Stomach (tissue), 9 donors: ENCODE data around the gene EFCC1. TPM values are rescaled to one million over a fixed set of nuclear protein-coding genes. Genes with fewer than 3 reads are reported as not detected.
A peak's percentile ranks its signal among the peaks of the same experiment; 100 is the strongest.

Experiments used
- DNase-seq, 2 donors: peaks; one replicate each; pipeline versions ENCODE4 v3.0.0 to v3.0.0-alpha.2; 2013 to 2019
- H3K27ac ChIP-seq, 5 donors: fragments of 200-600 bp in 4 of 5; sonication (generic) in 4 of 5; one replicate each; pipeline ENCODE4 v1.5.1; 2013 to 2019; ENCODE audit warnings: mild to moderate bottlenecking in 1 of 5, moderate library complexity in 1 of 5
- H3K27me3 ChIP-seq, 3 donors: fragments of 200-600 bp; sonication (generic); one replicate each; pipeline ENCODE4 v1.5.1; 2017 to 2019; ENCODE audit warnings: mixed run types in 1 of 3
- H3K36me3 ChIP-seq, 4 donors: fragments of 200-600 bp; sonication (generic); 1 replicate in 3 of 4; 2 replicates in 1 of 4; pipeline ENCODE4 v1.5.1; 2016 to 2019
- H3K4me1 ChIP-seq, 4 donors: fragments of 200-600 bp; sonication (generic); one replicate each; pipeline ENCODE4 v1.5.1; 2016 to 2019
- H3K4me3 ChIP-seq, 4 donors: fragments of 200-600 bp; sonication (generic) in 3 of 4; one replicate each; pipeline ENCODE4 v1.5.1; 2016 to 2019; ENCODE audit warnings: mild to moderate bottlenecking in 1 of 4
- H3K9me3 ChIP-seq, 4 donors: fragments of 200-600 bp; sonication (generic); one replicate each; pipeline ENCODE4 v1.5.1; 2016 to 2019
- EP300 ChIP-seq: sonication (generic); formaldehyde crosslinking; IDR thresholded peaks from one replicate; pipeline ENCODE4 v1.6.1; 2017; ENCODE audit warnings: antibody characterized with exemption
- POLR2A ChIP-seq, 4 donors: fragments of 450-650 bp; IDR thresholded peaks; one replicate each; pipeline ENCODE4 v1.6.1; 2016; ENCODE audit warnings: antibody characterized with exemption in 4 of 4, control low read depth in 2 of 4, mild to moderate bottlenecking in 1 of 4, moderate library complexity in 1 of 4
- POLR2AphosphoS5 ChIP-seq, 3 donors: sonication (generic); formaldehyde crosslinking; IDR thresholded peaks; one replicate each; pipeline ENCODE4 v1.6.1; 2016; ENCODE audit warnings: antibody characterized with exemption in 3 of 3
- WGBS, 5 donors: extraction: QIAGEN DNeasy Blood & Tissue Kit in 3 of 5; methylation state at CpG; one replicate each; pipeline versions ENCODE4 v1.1.5 to v1.1.7; 2013 to 2018; 5-methylcytosine and 5-hydroxymethylcytosine counted together
- intact Hi-C: fragments of 100-400 bp; cut with DNase I; formaldehyde crosslinking; loops from one replicate; pipeline ENCODE4 v1.15.1; 2023; ENCODE audit warnings: low total_unique reads
- polyA plus RNA-seq, 3 donors: library from polyadenylated mRNA; stranded (reverse); fragments of 200-250 nt; gene quantifications; one replicate each; pipeline ENCODE4 v1.2.3, GENCODE V29; 2013
- total RNA-seq, 5 donors: library from RNA; depleted of rRNA; stranded (reverse); fragments of >200 nt; gene quantifications; one replicate each; pipeline versions ENCODE4 v1.1.0 to v1.2.3, GENCODE V29; 2014 to 2016
- TF ChIP-seq, protein P1 (sequence below), 7 experiments: fragments of 450-650 bp in 4 of 7; fragments of 200-600 bp in 3 of 7; sonication (generic) in 3 of 7; IDR thresholded peaks; one replicate each; pipeline ENCODE4 v1.5.1; 2016 to 2019; ENCODE audit warnings: antibody characterized with exemption in 7 of 7, control low read depth in 2 of 7, mild to moderate bottlenecking in 1 of 7
- donor health status: healthy with polysubstance abuse.
- donor health status: Bipolar disorder and iron deficiency.
- donor health status: healthy.

Gene EFCC1
- total and polyA plus RNA-seq, 8 donors = 1.0 to 13.9 (median 9.2) TPM

DNA sequence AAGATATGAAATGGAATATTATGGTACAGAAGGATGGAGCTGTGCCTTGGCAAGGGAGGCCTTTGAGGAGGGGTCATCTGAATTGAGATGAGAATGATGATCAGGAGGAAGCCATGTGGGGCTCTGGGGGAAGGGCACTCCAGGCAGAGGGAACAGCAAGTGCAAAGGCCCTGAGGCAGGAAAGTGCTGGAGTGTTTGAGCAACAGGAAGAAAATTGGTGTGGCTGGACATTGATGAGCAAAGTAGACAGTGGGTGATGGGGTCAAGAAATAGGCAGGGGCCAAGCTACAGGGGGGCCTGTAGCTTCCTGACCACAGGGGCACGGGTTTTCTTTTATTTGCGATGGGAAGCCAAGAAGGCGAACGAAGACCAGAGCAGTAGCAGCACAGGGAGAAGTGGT lies 56.1 kb downstream of the EFCC1 start:
- no peak for DNase-seq
- TF ChIP-seq, protein P1, sequence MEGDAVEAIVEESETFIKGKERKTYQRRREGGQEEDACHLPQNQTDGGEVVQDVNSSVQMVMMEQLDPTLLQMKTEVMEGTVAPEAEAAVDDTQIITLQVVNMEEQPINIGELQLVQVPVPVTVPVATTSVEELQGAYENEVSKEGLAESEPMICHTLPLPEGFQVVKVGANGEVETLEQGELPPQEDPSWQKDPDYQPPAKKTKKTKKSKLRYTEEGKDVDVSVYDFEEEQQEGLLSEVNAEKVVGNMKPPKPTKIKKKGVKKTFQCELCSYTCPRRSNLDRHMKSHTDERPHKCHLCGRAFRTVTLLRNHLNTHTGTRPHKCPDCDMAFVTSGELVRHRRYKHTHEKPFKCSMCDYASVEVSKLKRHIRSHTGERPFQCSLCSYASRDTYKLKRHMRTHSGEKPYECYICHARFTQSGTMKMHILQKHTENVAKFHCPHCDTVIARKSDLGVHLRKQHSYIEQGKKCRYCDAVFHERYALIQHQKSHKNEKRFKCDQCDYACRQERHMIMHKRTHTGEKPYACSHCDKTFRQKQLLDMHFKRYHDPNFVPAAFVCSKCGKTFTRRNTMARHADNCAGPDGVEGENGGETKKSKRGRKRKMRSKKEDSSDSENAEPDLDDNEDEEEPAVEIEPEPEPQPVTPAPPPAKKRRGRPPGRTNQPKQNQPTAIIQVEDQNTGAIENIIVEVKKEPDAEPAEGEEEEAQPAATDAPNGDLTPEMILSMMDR (IDR thresholded peaks at IDR 0.05) = no peak
- TF ChIP-seq EP300 (no peak), POLR2AphosphoS5 (IDR thresholded peaks at IDR 0.05) (no peak), POLR2A (IDR thresholded peaks at IDR 0.05) (no peak)
- 90 to 93% (median 92%) methylated on average over 4 of the region's 4 CpGs for WGBS, 5 donors
- Histone ChIP-seq H3K27ac (peak overlapping the region in 4 of 5 donors; percentile 76 to 91 (median 86)), H3K9me3 (no peaks in the 10 kb centered on the region), H3K36me3 (no peaks in the 10 kb centered on the region), H3K4me3 (no peak overlapping the region), H3K27me3 (no peaks in the 10 kb centered on the region), H3K4me1 (peaks cover 41 to 68% (median 55%) of the 10 kb centered on the region in 4 donors)
- intact Hi-C loops = no loop called here

DNA sequence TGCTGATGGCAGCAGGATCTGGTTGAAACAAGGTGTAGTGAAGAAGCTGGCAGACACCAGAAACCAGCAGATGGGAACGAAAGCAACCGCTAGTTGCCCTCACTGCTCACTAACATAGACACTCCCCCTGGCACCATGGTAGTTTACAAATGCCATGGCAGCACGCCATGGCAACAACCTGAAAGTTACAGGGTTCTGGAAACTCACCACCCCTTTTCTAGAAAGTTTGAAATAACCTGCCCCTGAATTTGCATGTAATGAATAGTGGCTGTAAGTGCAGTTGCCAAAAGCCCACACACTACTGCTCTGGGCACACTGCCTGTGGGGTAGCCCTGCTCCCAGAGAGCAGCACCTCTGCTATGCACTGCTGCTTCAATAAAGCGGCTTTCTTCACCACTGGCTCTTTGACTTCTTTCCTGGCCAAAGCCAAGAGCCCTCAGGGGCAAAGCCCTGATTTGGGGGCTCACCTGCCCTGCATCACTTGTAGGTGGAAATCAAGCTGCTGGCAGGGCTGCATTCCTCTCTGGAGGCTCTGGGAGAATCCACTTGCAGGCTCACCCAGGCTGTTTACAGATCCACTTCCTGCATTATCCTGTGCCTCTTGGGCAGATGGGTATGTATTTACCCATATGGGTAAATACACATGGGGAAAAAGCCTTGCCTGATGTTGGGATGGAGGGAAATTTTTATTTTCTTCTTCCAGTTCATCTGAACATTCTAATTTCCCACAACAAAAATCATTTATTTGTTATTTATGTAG lies 57.5 kb downstream of the EFCC1 start:
- Histone ChIP-seq H3K27ac (peak overlapping the region; percentile 22 to 68 (median 44)), H3K27me3 (no peaks in the 10 kb centered on the region), H3K4me3 (no peak overlapping the region), H3K36me3 (no peaks in the 10 kb centered on the region), H3K4me1 (peaks cover 28 to 54% (median 41%) of the 10 kb centered on the region in 4 donors), H3K9me3 (no peaks in the 10 kb centered on the region)
- TF ChIP-seq POLR2AphosphoS5 (IDR thresholded peaks at IDR 0.05) (no peak), POLR2A (IDR thresholded peaks at IDR 0.05) (no peak), EP300 (no peak)
- TF ChIP-seq, protein P1 (IDR thresholded peaks at IDR 0.05) = no peak
- WGBS, 5 donors = 32 to 66% (median 35%) methylated on average over 3 to 4 of the region's 4 CpGs
- DNase-seq = peak; percentile 59 to 73
- intact Hi-C loops = no loop called here

DNA sequence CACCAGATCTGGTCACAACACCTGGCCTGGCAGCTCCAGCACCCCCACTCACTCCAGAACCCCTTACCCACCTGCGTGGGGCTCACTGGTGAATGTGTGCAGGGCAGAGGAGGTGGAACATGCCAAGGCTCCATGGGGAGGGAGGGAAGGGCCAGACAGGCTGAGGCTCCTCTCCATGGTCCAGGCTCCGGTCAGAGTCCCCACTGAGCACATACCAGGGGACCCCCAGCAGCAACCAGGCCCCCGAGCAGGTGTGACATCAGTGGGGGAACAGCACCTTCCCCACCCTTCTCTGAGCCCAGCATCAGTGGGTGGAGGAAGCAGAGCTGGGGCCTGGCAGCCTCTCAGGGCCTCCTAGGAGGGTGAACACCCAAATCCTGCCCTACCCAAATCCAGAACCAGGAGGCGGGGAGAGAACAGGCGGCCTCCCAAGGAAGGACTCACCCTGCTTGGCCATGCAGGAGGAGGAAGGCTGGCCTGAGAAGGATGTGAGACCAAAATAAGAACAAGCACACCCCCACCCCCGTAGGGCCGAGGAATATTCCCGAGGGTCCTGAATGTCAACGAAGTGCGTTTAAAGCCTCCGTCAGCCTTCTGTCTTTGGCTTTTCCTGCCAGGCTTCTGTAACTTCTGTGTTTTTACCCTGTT lies 58.3 kb downstream of the EFCC1 start:
- no peak overlapping the region for H3K4me3 ChIP-seq
- H3K27me3 ChIP-seq = no peaks in the 10 kb centered on the region
- TF ChIP-seq, protein P1 (IDR thresholded peaks at IDR 0.05) = no peak
- intact Hi-C loops = no loop called here
- H3K27ac ChIP-seq = peak overlapping the region in 2 of 5 donors; percentile 60 to 68
- no peaks in the 10 kb centered on the region for H3K36me3 ChIP-seq
- peaks cover 22 to 46% (median 34%) of the 10 kb centered on the region in 4 donors for H3K4me1 ChIP-seq
- WGBS, 5 donors = 70 to 82% (median 79%) methylated on average over 9 to 11 of the region's 11 CpGs
- no peaks in the 10 kb centered on the region for H3K9me3 ChIP-seq
- no peak for DNase-seq

DNA sequence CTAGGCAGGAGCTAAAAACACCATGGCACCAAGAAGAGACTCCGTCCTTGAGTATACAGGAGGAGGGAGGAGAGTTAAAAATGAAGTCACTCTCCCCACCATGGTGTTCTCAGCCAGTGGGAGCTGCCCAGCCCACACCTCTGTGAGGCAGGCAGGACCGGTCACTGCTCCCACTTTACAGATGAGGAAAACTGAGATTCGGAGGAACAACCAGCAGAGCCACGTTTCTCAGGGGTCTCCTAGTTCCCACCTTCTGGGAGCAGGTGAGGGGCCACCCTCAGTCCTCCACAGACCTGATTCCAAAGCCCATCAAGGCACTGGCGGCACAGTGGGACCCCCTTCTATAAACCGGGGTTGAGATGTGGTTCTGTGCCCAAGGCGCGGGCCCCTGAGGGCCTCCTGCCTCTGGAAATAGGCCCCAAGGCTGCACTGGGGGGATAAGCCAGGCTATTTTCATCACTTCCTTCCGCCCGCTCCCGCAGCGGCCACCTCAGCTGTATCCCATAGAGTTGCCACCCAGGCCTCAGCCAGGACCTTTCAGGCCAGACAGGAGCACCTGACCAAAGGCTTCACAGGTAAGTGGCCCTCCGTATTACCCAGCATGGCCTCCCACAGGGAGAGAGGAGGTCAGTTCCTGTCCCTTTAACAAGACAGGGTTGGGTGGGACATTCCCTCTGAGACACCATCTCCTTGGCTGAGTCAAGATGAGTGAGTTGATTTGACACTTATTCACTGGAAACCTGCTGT lies 59.3 kb downstream of the EFCC1 start, which contains the start of gene GP9:
Gene GP9 (plus strand): TSS at position 504 of the 747 bp plus-strand sequence. CDS start 961 bp downstream, outside the sequence.
- 82 to 91% (median 86%) methylated on average over 9 to 13 of the region's 13 CpGs for WGBS, 5 donors
- H3K36me3 ChIP-seq = no peaks in the 10 kb centered on the region
- TF ChIP-seq EP300 = no peak
- TF ChIP-seq, protein P1 (IDR thresholded peaks at IDR 0.05) = no peak
- no peak for TF ChIP-seq POLR2AphosphoS5 (IDR thresholded peaks at IDR 0.05)
- TF ChIP-seq POLR2A (IDR thresholded peaks at IDR 0.05) = no peak
- no peaks in the 10 kb centered on the region for H3K27me3 ChIP-seq
- intact Hi-C loops = no loop called here
- DNase-seq = no peak
- peak within 1 kb of the TSS in 1 of 5 donors; percentile 68 for H3K27ac ChIP-seq
- H3K9me3 ChIP-seq = no peaks in the 10 kb centered on the region
- H3K4me3 ChIP-seq = no peak within 1 kb of the TSS
- H3K4me1 ChIP-seq = peaks cover 16 to 36% (median 27%) of the 10 kb centered on the region in 4 donors
